ENCODE data around the gene VPS50.

Gene VPS50, protein sequence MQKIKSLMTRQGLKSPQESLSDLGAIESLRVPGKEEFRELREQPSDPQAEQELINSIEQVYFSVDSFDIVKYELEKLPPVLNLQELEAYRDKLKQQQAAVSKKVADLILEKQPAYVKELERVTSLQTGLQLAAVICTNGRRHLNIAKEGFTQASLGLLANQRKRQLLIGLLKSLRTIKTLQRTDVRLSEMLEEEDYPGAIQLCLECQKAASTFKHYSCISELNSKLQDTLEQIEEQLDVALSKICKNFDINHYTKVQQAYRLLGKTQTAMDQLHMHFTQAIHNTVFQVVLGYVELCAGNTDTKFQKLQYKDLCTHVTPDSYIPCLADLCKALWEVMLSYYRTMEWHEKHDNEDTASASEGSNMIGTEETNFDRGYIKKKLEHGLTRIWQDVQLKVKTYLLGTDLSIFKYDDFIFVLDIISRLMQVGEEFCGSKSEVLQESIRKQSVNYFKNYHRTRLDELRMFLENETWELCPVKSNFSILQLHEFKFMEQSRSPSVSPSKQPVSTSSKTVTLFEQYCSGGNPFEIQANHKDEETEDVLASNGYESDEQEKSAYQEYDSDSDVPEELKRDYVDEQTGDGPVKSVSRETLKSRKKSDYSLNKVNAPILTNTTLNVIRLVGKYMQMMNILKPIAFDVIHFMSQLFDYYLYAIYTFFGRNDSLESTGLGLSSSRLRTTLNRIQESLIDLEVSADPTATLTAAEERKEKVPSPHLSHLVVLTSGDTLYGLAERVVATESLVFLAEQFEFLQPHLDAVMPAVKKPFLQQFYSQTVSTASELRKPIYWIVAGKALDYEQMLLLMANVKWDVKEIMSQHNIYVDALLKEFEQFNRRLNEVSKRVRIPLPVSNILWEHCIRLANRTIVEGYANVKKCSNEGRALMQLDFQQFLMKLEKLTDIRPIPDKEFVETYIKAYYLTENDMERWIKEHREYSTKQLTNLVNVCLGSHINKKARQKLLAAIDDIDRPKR

GRCh38 chr7:93231799-93232672 lies at the start of gene VPS50:
Gene VPS50, plus strand, starts transcription at chr7:93232366. Its CDS starts 102 bp downstream, at chr7:93232468.
- TF ChIP-seq, protein P1, sequence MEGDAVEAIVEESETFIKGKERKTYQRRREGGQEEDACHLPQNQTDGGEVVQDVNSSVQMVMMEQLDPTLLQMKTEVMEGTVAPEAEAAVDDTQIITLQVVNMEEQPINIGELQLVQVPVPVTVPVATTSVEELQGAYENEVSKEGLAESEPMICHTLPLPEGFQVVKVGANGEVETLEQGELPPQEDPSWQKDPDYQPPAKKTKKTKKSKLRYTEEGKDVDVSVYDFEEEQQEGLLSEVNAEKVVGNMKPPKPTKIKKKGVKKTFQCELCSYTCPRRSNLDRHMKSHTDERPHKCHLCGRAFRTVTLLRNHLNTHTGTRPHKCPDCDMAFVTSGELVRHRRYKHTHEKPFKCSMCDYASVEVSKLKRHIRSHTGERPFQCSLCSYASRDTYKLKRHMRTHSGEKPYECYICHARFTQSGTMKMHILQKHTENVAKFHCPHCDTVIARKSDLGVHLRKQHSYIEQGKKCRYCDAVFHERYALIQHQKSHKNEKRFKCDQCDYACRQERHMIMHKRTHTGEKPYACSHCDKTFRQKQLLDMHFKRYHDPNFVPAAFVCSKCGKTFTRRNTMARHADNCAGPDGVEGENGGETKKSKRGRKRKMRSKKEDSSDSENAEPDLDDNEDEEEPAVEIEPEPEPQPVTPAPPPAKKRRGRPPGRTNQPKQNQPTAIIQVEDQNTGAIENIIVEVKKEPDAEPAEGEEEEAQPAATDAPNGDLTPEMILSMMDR (conservative IDR thresholded peaks at IDR 0.05; ENCODE audit: low read depth, low read length), result peak; percentile 2
- peak; percentile 98 for DNase-seq (ENCODE audit: low read depth)
- H3K4me3 ChIP-seq (ENCODE audit: low read depth, low read length), result peak within 1 kb of the TSS; percentile 93

- TF ChIP-seq, protein P1 (conservative IDR thresholded peaks at IDR 0.05; ENCODE audit: low read depth, low read length), result no peak
- H3K4me3 ChIP-seq (ENCODE audit: low read depth, low read length), result no peak overlapping the region
- DNase-seq (ENCODE audit: low read depth), result peak; percentile 21
Measured at GRCh38 chr7:93185303-93186027, 46.7 kb upstream of the VPS50 start.

DNA sequence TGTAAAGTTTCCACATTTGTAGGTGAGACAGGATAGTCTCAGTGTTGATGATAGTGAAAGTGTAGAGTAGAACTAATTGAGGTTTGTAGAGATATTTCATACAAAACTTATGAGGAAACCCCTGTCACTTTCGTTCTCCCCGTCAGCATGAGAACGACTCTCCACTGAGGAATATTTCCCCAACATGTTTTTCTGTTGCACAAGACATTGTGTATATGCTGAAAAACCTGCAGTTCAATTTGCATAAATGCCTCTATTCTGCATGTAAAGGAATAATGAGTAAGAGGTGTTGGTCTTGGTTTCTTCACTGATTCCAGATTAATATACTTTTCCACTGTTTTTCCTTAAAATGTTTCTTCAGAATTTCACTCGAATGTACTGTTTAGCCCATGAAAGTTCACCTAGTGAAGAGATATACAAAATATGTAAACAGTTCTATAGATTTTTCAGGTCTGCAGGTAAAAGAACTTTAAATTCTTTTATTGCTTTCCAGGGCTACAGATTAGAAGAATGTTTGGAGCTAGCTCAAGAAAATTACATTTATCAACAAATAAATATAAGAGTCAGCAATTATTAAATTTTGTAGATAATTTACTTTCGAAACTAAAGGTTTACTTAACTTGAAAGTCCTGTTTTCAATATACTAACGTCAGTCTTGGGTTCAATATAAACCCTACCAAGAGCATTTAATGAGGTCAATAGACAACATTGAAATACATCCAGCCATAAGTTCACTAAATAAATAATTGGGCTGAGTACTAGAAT lies 43.1 kb upstream of the VPS50 start:
- no peak for DNase-seq (ENCODE audit: low read depth)
- TF ChIP-seq, protein P1 (conservative IDR thresholded peaks at IDR 0.05; ENCODE audit: low read depth, low read length), result no peak
- H3K4me3 ChIP-seq (ENCODE audit: low read depth, low read length), result no peak overlapping the region

GRCh38 chr7:93194386-93194785 lies 37.8 kb upstream of the VPS50 start:
- no peak overlapping the region for H3K4me3 ChIP-seq (ENCODE audit: low read depth, low read length)
- peak; percentile 31 for DNase-seq (ENCODE audit: low read depth)
- TF ChIP-seq, protein P1 (conservative IDR thresholded peaks at IDR 0.05; ENCODE audit: low read depth, low read length), result no peak

GRCh38 chr7:93196336-93196735 lies 35.8 kb upstream of the VPS50 start:
- H3K4me3 ChIP-seq (ENCODE audit: low read depth, low read length), result no peak overlapping the region
- TF ChIP-seq, protein P1 (conservative IDR thresholded peaks at IDR 0.05; ENCODE audit: low read depth, low read length), result no peak
- no peak for DNase-seq (ENCODE audit: low read depth)

Data from choroid plexus epithelial cell (primary cell).